CD4-positive, alpha-beta memory T cell (primary cell): ENCODE data around the gene HTRA2. TPM values are rescaled to one million over a fixed set of nuclear protein-coding genes. Genes with fewer than 3 reads are reported as not detected.

Source experiments
- CTCF ChIA-PET: fragments of 350-600 bp; sonication (Branson Sonifier 250); formaldehyde crosslinking; loops from one replicate; lab custom pipeline; 2021; ENCODE audit warnings: inconsistent platforms; ENCODE audit not compliant: partially characterized antibody; lab: Charles Lee
- POLR2A ChIA-PET: fragments of 350-600 bp; sonication (Branson Sonifier 250); formaldehyde crosslinking; loops from one replicate; lab custom pipeline; 2021; ENCODE audit not compliant: partially characterized antibody; lab: Charles Lee
- DNase-seq, 5 donors: peaks; one replicate each; pipeline versions ENCODE4 v3.0.0 to v3.0.0-alpha.2; 2020 to 2022; ENCODE audit warnings: mixed read lengths in 1 of 5
- H3K27ac ChIP-seq: one replicate; pipeline ENCODE4 v1.7.0; 2013; ENCODE audit warnings: low read depth, low read length
- H3K27me3 ChIP-seq: 2 replicates; pipeline ENCODE4 v1.7.0; 2013; ENCODE audit warnings: mild to moderate bottlenecking, low read length, moderate library complexity; ENCODE audit not compliant: insufficient read depth
- H3K36me3 ChIP-seq: 2 replicates; pipeline ENCODE4 v1.7.0; 2013; ENCODE audit warnings: mild to moderate bottlenecking, low read length, moderate library complexity; ENCODE audit not compliant: insufficient read depth
- H3K4me1 ChIP-seq: 2 replicates; pipeline ENCODE4 v1.7.0; 2013; ENCODE audit warnings: mild to moderate bottlenecking, low read length, moderate library complexity; ENCODE audit not compliant: insufficient read depth
- H3K4me3 ChIP-seq, 2 donors: one replicate each; pipeline ENCODE4 v1.7.0; 2013; ENCODE audit warnings: low read length in 2 of 2, mild to moderate bottlenecking in 1 of 2
- H3K9me3 ChIP-seq, 2 donors: one replicate each; pipeline ENCODE4 v1.7.0; 2013; ENCODE audit warnings: low read length in 2 of 2, control low read depth in 1 of 2; ENCODE audit not compliant: control insufficient read depth in 1 of 2
- H3K27ac Mint-ChIP-seq, 7 donors: one replicate each; pipeline ENCODE4 v1.8.0; 2020 to 2021; ENCODE audit warnings: mixed read lengths in 7 of 7, mild to moderate bottlenecking in 6 of 7, inconsistent platforms in 3 of 7, moderate library complexity in 3 of 7
- H3K27me3 Mint-ChIP-seq, 2 donors: one replicate each; pipeline ENCODE4 v1.8.0; 2020 to 2021; ENCODE audit warnings: mixed read lengths in 2 of 2
- H3K36me3 Mint-ChIP-seq, 2 donors: one replicate each; pipeline ENCODE4 v1.8.0; 2020 to 2021; ENCODE audit warnings: mixed read lengths in 2 of 2, inconsistent platforms in 1 of 2, mild to moderate bottlenecking in 1 of 2
- H3K4me1 Mint-ChIP-seq, 4 donors: one replicate each; pipeline ENCODE4 v1.8.0; 2020 to 2021; ENCODE audit warnings: mixed read lengths in 4 of 4, mild to moderate bottlenecking in 1 of 4
- H3K4me3 Mint-ChIP-seq, 8 donors: one replicate each; pipeline ENCODE4 v1.8.0; 2020 to 2021; ENCODE audit warnings: mixed read lengths in 8 of 8, mild to moderate bottlenecking in 7 of 8, moderate library complexity in 6 of 8, inconsistent platforms in 3 of 8
- H3K9me3 Mint-ChIP-seq, 8 donors: one replicate each; pipeline ENCODE4 v1.8.0; 2020 to 2021; ENCODE audit warnings: mixed read lengths in 8 of 8, mild to moderate bottlenecking in 5 of 8, inconsistent platforms in 3 of 8, moderate library complexity in 1 of 8
- intact Hi-C: fragments of 100-400 bp; cut with micrococcal nuclease; formaldehyde crosslinking; loops from one replicate; pipeline ENCODE4 v1.15.1; 2023
- polyA plus RNA-seq, 2 donors: library from polyadenylated mRNA; unstranded; fragments of 300-500 nt; fragmentation: Illumina TruSeq; gene quantifications; one replicate each; pipeline ENCODE4 v1.2.3, GENCODE V29; 2021
- total RNA-seq, 2 experiments: library from RNA; stranded (reverse); gene quantifications; one replicate each; pipeline ENCODE4 v1.2.3, GENCODE V29; 2021

HTRA2 gene
- total and polyA plus RNA-seq, 4 experiments from 2014 or later, result 22.0 to 41.1 (median 32.8) TPM

DNA sequence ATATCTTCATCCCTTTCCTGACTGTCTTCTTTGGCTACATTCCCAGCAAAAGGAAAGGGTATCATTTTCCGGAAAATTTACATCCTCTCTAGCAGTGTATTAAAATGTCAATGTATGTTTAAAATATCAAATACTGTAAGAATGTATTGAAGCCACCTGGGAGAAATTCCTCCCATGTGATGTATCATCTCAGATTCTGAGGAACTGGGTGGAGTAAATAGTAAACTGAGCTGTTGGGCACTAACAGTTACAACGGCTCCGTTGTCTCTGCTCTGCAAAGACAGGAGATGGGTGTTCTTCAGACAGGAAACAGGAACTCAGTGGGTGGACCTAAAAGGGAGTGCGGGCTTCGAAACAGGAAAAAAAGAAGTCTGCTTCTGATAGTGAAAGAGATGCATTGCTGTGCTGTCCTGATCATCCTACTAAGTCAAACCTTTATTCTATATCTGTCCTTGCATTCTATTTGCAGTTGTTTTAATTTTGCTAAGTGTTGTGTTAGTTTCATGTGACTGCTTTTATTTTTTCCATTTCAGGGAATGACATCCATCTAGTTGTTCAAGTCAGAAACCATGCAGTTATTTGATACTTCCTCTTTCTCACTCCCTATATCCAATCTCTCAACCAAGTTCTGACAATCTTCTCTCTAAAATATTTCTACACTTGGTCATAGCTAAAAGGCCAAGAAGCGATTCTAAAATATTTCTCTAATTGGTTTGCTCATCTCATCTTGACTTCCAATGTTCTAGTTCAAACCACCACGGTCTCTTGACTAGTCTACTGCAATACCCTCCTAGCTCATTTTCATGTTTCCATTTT, 44.2 kb downstream of the HTRA2 start:
- H3K36me3 Mint-ChIP-seq, result no peaks in the 10 kb centered on the region
- no peak overlapping the region for H3K27ac ChIP-seq
- no peaks in the 10 kb centered on the region for H3K27me3 ChIP-seq
- H3K27ac Mint-ChIP-seq, result peak overlapping the region; percentile 58 to 83 (median 80)
- H3K4me1 Mint-ChIP-seq, result peaks cover 13 to 17% (median 14%) of the 10 kb centered on the region in 4 donors
- H3K4me1 ChIP-seq, result peaks cover 15% of the 10 kb centered on the region
- intact Hi-C loops, result no loop called here
- peaks cover 0 to 4% (median 0%) of the 10 kb centered on the region in 8 donors for H3K9me3 Mint-ChIP-seq
- CTCF ChIA-PET, result interaction anchor here (2.6 to 2.8 kb wide), 3 partner anchors 10 to 15 kb away, joined by 9 to 19 read pairs (median 17); no protein-coding TSS in a partner anchor
- POLR2A ChIA-PET, result interaction anchor here (0.6 to 2.4 kb wide), 7 partner anchors 12 to 119 kb away, joined by 3 to 13 read pairs (median 5); partner anchors contain the start of genes AUP1, CCDC142, HTRA2 and INO80B
- no peaks in the 10 kb centered on the region for H3K36me3 ChIP-seq
- peak overlapping the region; percentile 12 to 87 (median 78) for H3K4me3 Mint-ChIP-seq
- no peaks in the 10 kb centered on the region for H3K9me3 ChIP-seq
- peak in 4 of 5 donors; percentile 25 to 37 (median 30) for DNase-seq
- H3K4me3 ChIP-seq, result peak overlapping the region in 1 of 2 donors; percentile 42
- H3K27me3 Mint-ChIP-seq, result peaks cover 0 to 10% of the 10 kb centered on the region in 2 donors

DNA sequence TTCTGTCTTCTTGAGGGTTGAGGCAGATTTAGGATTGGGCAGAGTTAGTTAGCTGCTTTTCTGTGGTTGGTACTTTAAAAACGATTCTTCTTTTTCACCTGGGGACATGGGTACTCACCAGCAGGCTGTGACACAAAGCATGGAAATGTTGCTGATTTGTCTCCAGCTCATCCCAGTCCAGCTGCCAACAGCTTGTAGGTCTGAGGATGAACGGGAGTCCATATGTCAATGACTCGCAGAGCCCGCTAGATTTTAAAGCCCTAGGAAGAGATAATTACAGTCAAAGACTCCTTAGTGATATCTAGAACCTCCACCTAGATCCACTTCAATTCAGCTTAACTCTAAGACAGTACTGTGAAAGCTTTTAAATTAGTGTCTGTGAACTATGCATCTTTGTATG, 45.6 kb downstream of the HTRA2 start:
- no peak overlapping the region for H3K4me3 Mint-ChIP-seq
- peaks cover 15% of the 10 kb centered on the region for H3K4me1 ChIP-seq
- peaks cover 3 to 17% of the 10 kb centered on the region in 2 donors for H3K27me3 Mint-ChIP-seq
- no peak for DNase-seq
- H3K4me1 Mint-ChIP-seq, result peaks cover 13 to 17% (median 14%) of the 10 kb centered on the region in 4 donors
- H3K27ac ChIP-seq, result no peak overlapping the region
- intact Hi-C loops, result no loop called here
- H3K27ac Mint-ChIP-seq, result no peak overlapping the region
- POLR2A ChIA-PET, result interaction anchor here (0.5 to 2.4 kb wide), 4 partner anchors 11 to 45 kb away, joined by 3 to 13 read pairs (median 5); partner anchors contain the start of genes AUP1 and HTRA2
- H3K27me3 ChIP-seq, result no peaks in the 10 kb centered on the region
- no peaks in the 10 kb centered on the region for H3K36me3 Mint-ChIP-seq
- CTCF ChIA-PET, result interaction anchor here (2.6 to 2.8 kb wide), 3 partner anchors 9 to 14 kb away, joined by 9 to 19 read pairs (median 17); no protein-coding TSS in a partner anchor
- H3K4me3 ChIP-seq, result no peak overlapping the region
- no peaks in the 10 kb centered on the region for H3K36me3 ChIP-seq
- H3K9me3 Mint-ChIP-seq, result peaks cover 0 to 4% (median 0%) of the 10 kb centered on the region in 8 donors
- H3K9me3 ChIP-seq, result no peaks in the 10 kb centered on the region

DNA sequence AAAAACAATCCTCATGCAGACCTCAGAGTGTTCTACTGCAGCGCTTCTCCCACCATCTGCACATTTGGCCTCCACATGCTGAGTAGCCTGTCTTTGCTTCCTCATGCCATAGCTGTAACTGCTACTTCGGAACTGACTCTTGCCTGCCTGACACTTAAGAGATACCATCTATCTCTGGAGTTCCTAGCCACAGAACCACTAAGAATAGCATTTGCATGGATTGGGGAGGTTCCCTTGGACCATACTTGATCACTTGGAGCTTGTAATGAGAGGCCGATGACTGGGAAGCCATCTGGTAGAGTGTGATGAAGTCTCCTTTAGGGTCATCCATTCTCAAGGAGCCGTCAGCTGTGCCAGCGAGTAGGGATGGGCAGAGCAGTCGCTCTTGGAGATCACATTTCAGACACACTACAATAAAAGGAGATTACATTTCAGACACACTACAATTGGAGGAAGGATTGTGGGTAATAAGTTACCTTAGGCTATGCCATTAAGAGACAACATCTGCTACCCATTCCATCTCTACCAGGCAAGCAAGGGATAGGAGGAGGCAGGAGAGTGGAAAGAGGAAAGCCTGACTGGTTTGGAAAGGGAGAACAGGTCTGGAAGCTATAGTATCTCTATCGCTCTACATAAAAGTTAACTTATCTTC, 46.6 kb downstream of the HTRA2 start:
- ChIA-PET POLR2A (no interaction called here), CTCF (interaction anchor here (0.9 to 4.0 kb wide), 6 partner anchors 8 to 94 kb away, joined by 3 to 26 read pairs (median 7); partner anchors contain the start of genes CCDC142 and TTC31)
- no peak for DNase-seq
- H3K9me3 ChIP-seq, result no peaks in the 10 kb centered on the region
- H3K4me1 ChIP-seq, result peaks cover 15% of the 10 kb centered on the region
- H3K4me3 ChIP-seq, result no peak overlapping the region
- no peak overlapping the region for H3K27ac ChIP-seq
- Mint-ChIP-seq H3K27ac (no peak overlapping the region), H3K9me3 (peaks cover 0 to 4% (median 0%) of the 10 kb centered on the region in 8 donors), H3K4me1 (peaks cover 13 to 17% (median 14%) of the 10 kb centered on the region in 4 donors), H3K4me3 (no peak overlapping the region), H3K36me3 (no peaks in the 10 kb centered on the region), H3K27me3 (peaks cover 3 to 17% of the 10 kb centered on the region in 2 donors)
- no peaks in the 10 kb centered on the region for H3K27me3 ChIP-seq
- intact Hi-C loops, result no loop called here
- H3K36me3 ChIP-seq, result no peaks in the 10 kb centered on the region

DNA sequence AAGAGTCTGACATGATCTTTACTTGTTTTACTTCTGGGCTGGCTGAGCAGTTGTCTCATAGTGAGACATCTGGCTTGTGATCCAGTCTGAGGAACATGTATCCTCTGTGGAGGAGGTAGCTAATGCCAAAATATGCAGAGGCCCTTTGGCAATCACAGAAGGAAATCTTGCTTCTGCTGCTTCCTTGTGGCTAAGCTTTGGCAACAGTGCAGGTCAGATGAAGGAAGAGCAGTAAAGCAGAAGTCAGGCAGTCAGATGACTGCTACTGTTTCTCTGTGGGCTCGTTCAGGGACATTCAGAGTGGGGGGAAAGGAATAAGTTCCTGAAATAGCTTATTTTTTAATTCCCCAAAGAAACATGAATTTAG, 47.1 kb downstream of the HTRA2 start:
- no peak overlapping the region for H3K27ac Mint-ChIP-seq
- H3K36me3 Mint-ChIP-seq, result no peaks in the 10 kb centered on the region
- Histone ChIP-seq H3K27ac (no peak overlapping the region), H3K36me3 (no peaks in the 10 kb centered on the region), H3K27me3 (no peaks in the 10 kb centered on the region), H3K4me1 (peaks cover 15% of the 10 kb centered on the region), H3K9me3 (no peaks in the 10 kb centered on the region), H3K4me3 (no peak overlapping the region)
- H3K4me3 Mint-ChIP-seq, result no peak overlapping the region
- ChIA-PET POLR2A (no interaction called here), CTCF (interaction anchor here (0.9 to 4.0 kb wide), 4 partner anchors 8 to 94 kb away, joined by 3 to 26 read pairs (median 5); partner anchors contain the start of genes CCDC142 and TTC31)
- intact Hi-C loops, result no loop called here
- peaks cover 13 to 17% (median 14%) of the 10 kb centered on the region in 4 donors for H3K4me1 Mint-ChIP-seq
- no peak for DNase-seq
- H3K27me3 Mint-ChIP-seq, result peaks cover 3 to 17% of the 10 kb centered on the region in 2 donors
- peaks cover 0 to 4% (median 0%) of the 10 kb centered on the region in 8 donors for H3K9me3 Mint-ChIP-seq

DNA sequence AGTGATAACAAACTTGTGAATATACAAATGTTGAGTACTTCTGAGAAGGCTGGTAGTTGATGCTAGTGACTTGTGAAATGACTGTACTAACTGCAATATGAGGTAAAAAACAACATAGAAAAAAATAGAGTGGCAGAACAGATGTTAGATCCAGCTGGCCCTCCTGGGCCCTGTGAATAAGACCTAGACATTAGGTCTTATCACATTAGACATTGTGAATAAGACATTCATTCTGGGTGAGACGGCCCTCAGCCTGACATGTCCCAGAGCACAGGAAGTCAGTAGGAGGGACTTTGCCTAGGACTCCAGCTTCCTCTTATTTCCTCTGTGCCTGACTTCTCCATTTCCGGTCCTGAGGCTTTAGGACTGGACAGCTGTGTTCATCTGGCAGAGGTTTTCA, 47.7 kb downstream of the HTRA2 start:
- H3K4me3 ChIP-seq, result no peak overlapping the region
- ChIA-PET CTCF (interaction anchor here (1.3 to 4.0 kb wide), 3 partner anchors 8 to 95 kb away, joined by 5 to 26 read pairs (median 5); partner anchors contain the start of genes CCDC142 and TTC31), POLR2A (no interaction called here)
- Mint-ChIP-seq H3K9me3 (peaks cover 0 to 4% (median 0%) of the 10 kb centered on the region in 8 donors), H3K27ac (no peak overlapping the region), H3K36me3 (no peaks in the 10 kb centered on the region), H3K27me3 (peaks cover 3 to 17% of the 10 kb centered on the region in 2 donors), H3K4me3 (no peak overlapping the region), H3K4me1 (peaks cover 13 to 17% (median 14%) of the 10 kb centered on the region in 4 donors)
- H3K4me1 ChIP-seq, result peaks cover 15% of the 10 kb centered on the region
- DNase-seq, result no peak
- H3K36me3 ChIP-seq, result no peaks in the 10 kb centered on the region
- intact Hi-C loops, result no loop called here
- H3K27me3 ChIP-seq, result no peaks in the 10 kb centered on the region
- no peak overlapping the region for H3K27ac ChIP-seq
- no peaks in the 10 kb centered on the region for H3K9me3 ChIP-seq

DNA sequence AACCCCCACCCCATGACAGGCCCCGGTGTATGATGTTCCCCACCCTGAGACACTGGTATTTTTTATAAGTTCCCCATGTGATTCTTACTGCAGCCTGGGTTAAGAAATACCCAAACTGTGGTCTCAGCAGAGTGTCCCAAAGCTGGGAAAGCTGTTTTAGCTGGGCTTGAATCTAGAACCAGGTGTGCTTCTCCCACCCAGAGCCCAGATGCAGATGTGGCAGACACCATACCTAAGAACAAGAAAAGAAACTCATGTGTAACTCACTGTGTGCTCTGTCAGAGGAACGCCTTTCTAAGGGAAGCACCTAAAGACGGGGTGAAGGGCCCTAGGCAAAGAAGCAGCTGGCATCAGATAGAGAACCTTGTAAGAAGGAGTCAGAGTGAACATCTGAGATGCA, 48.7 kb downstream of the HTRA2 start:
- peaks cover 0 to 4% (median 0%) of the 10 kb centered on the region in 8 donors for H3K9me3 Mint-ChIP-seq
- intact Hi-C loops, result no loop called here
- ChIA-PET CTCF (interaction anchor here (4.0 kb wide), 1 partner anchor 10 kb away, joined by 26 read pairs; no protein-coding TSS in a partner anchor), POLR2A (interaction anchor here (1.2 kb wide), 1 partner anchor 23 kb away, joined by 3 read pairs; no protein-coding TSS in a partner anchor)
- no peak overlapping the region for H3K4me3 ChIP-seq
- no peaks in the 10 kb centered on the region for H3K36me3 Mint-ChIP-seq
- H3K27me3 Mint-ChIP-seq, result peaks cover 3 to 19% of the 10 kb centered on the region in 2 donors
- H3K27ac ChIP-seq, result no peak overlapping the region
- peaks cover 13% of the 10 kb centered on the region for H3K4me1 ChIP-seq
- H3K4me1 Mint-ChIP-seq, result peaks cover 12 to 16% (median 13%) of the 10 kb centered on the region in 4 donors
- H3K4me3 Mint-ChIP-seq, result no peak overlapping the region
- no peaks in the 10 kb centered on the region for H3K27me3 ChIP-seq
- no peak overlapping the region for H3K27ac Mint-ChIP-seq
- no peak for DNase-seq
- H3K36me3 ChIP-seq, result no peaks in the 10 kb centered on the region
- no peaks in the 10 kb centered on the region for H3K9me3 ChIP-seq
